WTC11 (cell line): ENCODE data around the gene PYCARD. TPM values are rescaled to one million over a fixed set of nuclear protein-coding genes. Genes with fewer than 3 reads are reported as not detected.

Experiments used
- ATAC-seq: fragments of 200-7000 bp; cut with Tn5 transposase; 2 replicates; pipeline ENCODE4 v1.10.0; 2021; ENCODE audit warnings: mild to moderate bottlenecking, moderate library complexity
- CTCF ChIA-PET: fragments of 300-600 bp; sonication (Branson Sonifier 250); formaldehyde crosslinking; loops from one replicate; lab custom pipeline; 2021; ENCODE audit warnings: antibody characterized with exemption; lab: Charles Lee
- POLR2A ChIA-PET: fragments of 350-600 bp; sonication (Branson Sonifier 250); formaldehyde crosslinking; loops from one replicate; lab custom pipeline; 2021; ENCODE audit warnings: antibody characterized with exemption; lab: Charles Lee
- DNase-seq: peaks from one replicate; pipeline ENCODE4 v3.0.0; 2021; ENCODE audit warnings: low spot score
- H3K27ac Mint-ChIP-seq: 2 replicates; pipeline ENCODE4 v1.8.0; 2021; ENCODE audit warnings: mixed read lengths
- H3K27me3 Mint-ChIP-seq: 2 replicates; pipeline ENCODE4 v1.8.0; 2021; ENCODE audit warnings: low read depth, mild to moderate bottlenecking, moderate library complexity, mixed read lengths
- H3K36me3 Mint-ChIP-seq: 2 replicates; pipeline ENCODE4 v1.8.0; 2021; ENCODE audit warnings: mixed read lengths
- H3K4me1 Mint-ChIP-seq: 2 replicates; pipeline ENCODE4 v1.8.0; 2022; ENCODE audit warnings: mixed read lengths
- H3K4me3 Mint-ChIP-seq: 2 replicates; pipeline ENCODE4 v1.8.0; 2021; ENCODE audit warnings: mild to moderate bottlenecking, moderate library complexity, mixed read lengths
- H3K9me3 Mint-ChIP-seq: 2 replicates; pipeline ENCODE4 v1.8.0; 2021; ENCODE audit warnings: mixed read lengths
- ARID4B ChIP-seq: sonication (generic); formaldehyde crosslinking; IDR thresholded peaks from 2 replicates; pipeline ENCODE4 v1.8.0; 2023; ENCODE audit warnings: missing genetic modification reagents, mild to moderate bottlenecking, borderline replicate concordance
- ATF2 ChIP-seq: sonication (generic); formaldehyde crosslinking; IDR thresholded peaks from 2 replicates; pipeline ENCODE4 v1.8.1; 2022; ENCODE audit warnings: low read depth, missing genetic modification reagents, borderline replicate concordance
- CBFB ChIP-seq: sonication (generic); formaldehyde crosslinking; IDR thresholded peaks from 2 replicates; pipeline ENCODE4 v1.8.1; 2022; ENCODE audit warnings: mild to moderate bottlenecking, low read depth, missing genetic modification reagents
- CREB1 ChIP-seq: sonication (generic); formaldehyde crosslinking; IDR thresholded peaks from 2 replicates; pipeline ENCODE4 v1.8.0; 2023; ENCODE audit warnings: mild to moderate bottlenecking, missing genetic modification reagents
- EMX1 ChIP-seq: fragments of 250-450 bp; sonication (Bioruptor Pico); IDR thresholded peaks from 2 replicates; pipeline ENCODE4 v1.8.0; 2021; ENCODE audit warnings: mild to moderate bottlenecking
- ERG ChIP-seq: fragments of 250-450 bp; sonication (Bioruptor Pico); IDR thresholded peaks from 2 replicates; pipeline ENCODE4 v1.8.0; 2021; ENCODE audit warnings: mild to moderate bottlenecking
- FOXP4 ChIP-seq: sonication (generic); formaldehyde crosslinking; IDR thresholded peaks from 2 replicates; pipeline ENCODE4 v1.8.0; 2022; ENCODE audit warnings: mild to moderate bottlenecking, missing genetic modification reagents
- GRHL2 ChIP-seq: fragments of 250-450 bp; sonication (Bioruptor Pico); IDR thresholded peaks from 2 replicates; pipeline ENCODE4 v1.8.0; 2022; ENCODE audit warnings: mild to moderate bottlenecking, moderate library complexity; ENCODE audit not compliant: insufficient replicate concordance, severe bottlenecking
- HMGXB4 ChIP-seq: sonication (generic); formaldehyde crosslinking; IDR thresholded peaks from 2 replicates; pipeline ENCODE4 v1.8.1; 2023; ENCODE audit warnings: mild to moderate bottlenecking, moderate library complexity, missing genetic modification reagents
- NR1H2 ChIP-seq: sonication (generic); formaldehyde crosslinking; IDR thresholded peaks from 2 replicates; pipeline ENCODE4 v1.9.0; 2021; ENCODE audit warnings: mild to moderate bottlenecking, moderate library complexity, missing genetic modification reagents
- NR2C2 ChIP-seq: sonication (generic); formaldehyde crosslinking; IDR thresholded peaks from 2 replicates; pipeline ENCODE4 v1.8.0; 2022; ENCODE audit warnings: mild to moderate bottlenecking, missing genetic modification reagents
- PRDM15 ChIP-seq: sonication (generic); formaldehyde crosslinking; IDR thresholded peaks from 2 replicates; pipeline ENCODE4 v1.8.0; 2022; ENCODE audit warnings: missing genetic modification reagents
- RORB ChIP-seq: fragments of 250-450 bp; sonication (Bioruptor Pico); IDR thresholded peaks from 2 replicates; pipeline ENCODE4 v1.9.0; 2021; ENCODE audit warnings: mild to moderate bottlenecking
- STAT6 ChIP-seq: sonication (generic); formaldehyde crosslinking; conservative IDR thresholded peaks from 2 replicates; pipeline ENCODE4 v1.8.1; 2023; ENCODE audit warnings: mild to moderate bottlenecking, low read depth, missing genetic modification reagents, moderate library complexity
- TEAD4 ChIP-seq: sonication (generic); formaldehyde crosslinking; IDR thresholded peaks from 2 replicates; pipeline ENCODE4 v1.8.0; 2022; ENCODE audit warnings: mild to moderate bottlenecking, missing genetic modification reagents
- ZSCAN18 ChIP-seq: fragments of 250-450 bp; sonication (Bioruptor Pico); IDR thresholded peaks from 2 replicates; pipeline ENCODE4 v2.1.2; 2022; ENCODE audit warnings: mild to moderate bottlenecking, moderate library complexity
- total RNA-seq: library from RNA; stranded (reverse); gene quantifications from 3 replicates; pipeline ENCODE4 v1.2.3, GENCODE V29; 2021

Gene PYCARD
- total RNA-seq, 1 experiment from 2014 or later, result 35.2 TPM

GRCh38 chr16:31213342-31213741 is 10.8 kb upstream of the PYCARD start (continued):
- TF ChIP-seq ARID4B (no peak), ERG (CRISPR knock-in tag) (no peak), EMX1 (no peak), CREB1 (no peak), RORB (no peak)
- TF ChIP-seq, all 79 proteins: peak for 0

GRCh38 chr16:31206776-31207175 is 4.2 kb upstream of the PYCARD start:
- H3K4me1 Mint-ChIP-seq, result peaks cover 4% of the 10 kb centered on the region; the same call in 1 of the 2 replicates
- no peaks in the 10 kb centered on the region for H3K36me3 Mint-ChIP-seq
- H3K27me3 Mint-ChIP-seq, result peaks cover 28% of the 10 kb centered on the region
- no peak overlapping the region for H3K4me3 Mint-ChIP-seq
- H3K9me3 Mint-ChIP-seq, result no peaks in the 10 kb centered on the region
- DNase-seq (no peak), ATAC-seq (no peak)
- CTCF ChIA-PET, result interaction anchor here (1.1 to 2.0 kb wide), 4 partner anchors 127 to 222 kb away, joined by 4 to 7 read pairs (median 4); partner anchors contain the start of gene HSD3B7
- POLR2A ChIA-PET, result no interaction called here
- H3K27ac Mint-ChIP-seq, result no peak overlapping the region
- TF ChIP-seq NR2C2, result no peak
- TF ChIP-seq FOXP4 (CRISPR knock-in tag), result no peak
- no peak for TF ChIP-seq ZSCAN18 (CRISPR knock-in tag)
- TF ChIP-seq CBFB (CRISPR knock-in tag), result no peak
- no peak for TF ChIP-seq NR1H2 (CRISPR knock-in tag)
- TF ChIP-seq TEAD4 (CRISPR knock-in tag), result no peak
- TF ChIP-seq HMGXB4 (CRISPR knock-in tag), result no peak
- TF ChIP-seq PRDM15 (CRISPR knock-in tag), result no peak
- no peak for TF ChIP-seq GRHL2
- no peak for TF ChIP-seq ATF2 (CRISPR knock-in tag)
- TF ChIP-seq STAT6 (CRISPR knock-in tag), result no peak
